ENCODE data around the gene RET.

- TF ChIP-seq CTCF (IDR thresholded peaks at IDR 0.05; ENCODE audit: poor library complexity) = no peak
- no peak for TF ChIP-seq EZH2 (IDR thresholded peaks at IDR 0.05; ENCODE audit: borderline replicate concordance)
These were observed 11.6 kb upstream of the RET start for GRCh38 chr10:43065234-43065633.

All from hepatocyte (in vitro differentiated cells).